Stimulated activated CD8-positive, alpha-beta memory T cell treated with anti-CD3 and anti-CD28 coated beads, Interleukin-4, amount 100 ng/mL, for 48 hours (primary cell): Measurements from ENCODE around the gene INAFM1.

ENCODE experiments used
- DNase-seq: peaks from one replicate; pipeline ENCODE4 v3.0.0-alpha.2; 2020

The INAFM1 gene

DNA sequence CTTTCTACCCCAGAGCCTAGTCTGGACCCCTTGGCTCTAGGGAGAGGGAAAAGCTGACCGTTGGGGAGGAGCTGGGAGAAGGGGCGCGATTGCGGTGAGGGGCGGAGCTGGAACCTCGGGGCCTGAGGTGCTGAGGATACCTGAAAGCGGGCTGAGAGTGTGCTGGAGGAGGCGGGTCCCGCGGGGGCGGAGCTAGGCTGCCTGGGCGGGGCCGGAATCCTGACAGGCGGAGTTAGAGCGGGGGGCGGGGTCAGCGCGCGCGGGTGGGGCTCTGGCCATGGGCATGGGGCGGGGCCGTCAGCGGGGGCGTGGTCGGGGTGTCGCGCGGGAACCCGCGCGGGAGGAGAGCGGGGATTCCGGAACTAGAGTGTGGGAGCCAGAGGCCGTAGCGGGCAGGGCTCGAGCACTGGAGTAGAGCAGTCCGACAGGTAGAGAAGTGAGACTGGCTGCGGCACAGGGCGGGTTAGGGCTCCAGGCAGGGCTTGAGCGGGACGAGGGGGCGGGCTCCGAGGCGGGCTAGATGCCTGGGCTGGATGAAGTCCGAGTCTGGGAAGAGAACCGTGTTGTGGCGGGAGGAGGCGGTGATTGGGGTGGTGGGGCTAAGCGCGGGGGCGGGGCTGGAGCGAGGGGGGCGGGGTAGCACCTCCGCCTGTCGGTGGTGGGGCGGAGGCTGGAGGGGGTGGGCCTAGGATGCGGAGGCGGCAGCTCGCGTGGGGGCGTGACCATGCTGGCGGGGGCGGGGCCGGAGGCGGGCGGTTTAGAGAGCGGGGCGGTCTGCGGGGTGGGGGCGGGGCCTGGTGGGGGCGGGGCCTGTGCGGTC is at the start of gene INAFM1:
INAFM1 (plus strand) TSS at position 815 of the 820 bp plus-strand sequence. CDS start 35 bp downstream, outside the sequence.
- DNase-seq: peak; percentile 100

DNA sequence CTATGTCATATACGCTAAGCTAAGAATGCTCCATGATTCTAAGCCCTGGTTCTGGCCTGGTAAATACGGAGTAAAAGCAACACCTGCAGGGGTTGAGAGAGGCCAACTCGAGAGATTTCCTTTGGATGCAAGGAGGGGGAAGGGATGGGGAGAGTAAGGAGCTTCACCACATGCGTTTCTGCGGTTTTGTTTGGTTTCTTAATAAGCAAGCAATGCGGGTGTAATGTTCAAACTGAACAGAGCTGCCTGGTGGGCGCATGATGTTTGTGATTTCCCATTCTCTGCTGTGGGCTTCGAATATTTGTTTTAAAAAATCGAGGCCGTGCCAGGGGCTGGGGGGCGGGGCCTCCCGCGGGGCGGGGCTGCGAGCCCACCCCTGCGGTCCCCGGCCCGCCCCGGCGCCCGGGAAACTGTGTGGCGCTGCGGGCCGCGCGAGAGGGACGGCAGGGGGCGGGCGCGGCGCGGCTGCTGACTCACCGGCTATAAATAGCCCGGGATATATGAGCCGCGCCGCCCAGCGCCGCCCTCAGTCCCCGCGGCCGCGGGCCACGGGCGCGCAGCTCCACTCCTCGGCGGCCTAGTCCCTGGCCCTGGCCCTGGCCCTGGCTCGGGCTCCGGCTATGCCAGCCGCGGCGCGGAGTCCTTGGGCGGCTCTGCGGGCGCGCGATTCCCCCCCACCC is 48.8 kb upstream of the INAFM1 start:
- peak; percentile 89 for DNase-seq

DNA sequence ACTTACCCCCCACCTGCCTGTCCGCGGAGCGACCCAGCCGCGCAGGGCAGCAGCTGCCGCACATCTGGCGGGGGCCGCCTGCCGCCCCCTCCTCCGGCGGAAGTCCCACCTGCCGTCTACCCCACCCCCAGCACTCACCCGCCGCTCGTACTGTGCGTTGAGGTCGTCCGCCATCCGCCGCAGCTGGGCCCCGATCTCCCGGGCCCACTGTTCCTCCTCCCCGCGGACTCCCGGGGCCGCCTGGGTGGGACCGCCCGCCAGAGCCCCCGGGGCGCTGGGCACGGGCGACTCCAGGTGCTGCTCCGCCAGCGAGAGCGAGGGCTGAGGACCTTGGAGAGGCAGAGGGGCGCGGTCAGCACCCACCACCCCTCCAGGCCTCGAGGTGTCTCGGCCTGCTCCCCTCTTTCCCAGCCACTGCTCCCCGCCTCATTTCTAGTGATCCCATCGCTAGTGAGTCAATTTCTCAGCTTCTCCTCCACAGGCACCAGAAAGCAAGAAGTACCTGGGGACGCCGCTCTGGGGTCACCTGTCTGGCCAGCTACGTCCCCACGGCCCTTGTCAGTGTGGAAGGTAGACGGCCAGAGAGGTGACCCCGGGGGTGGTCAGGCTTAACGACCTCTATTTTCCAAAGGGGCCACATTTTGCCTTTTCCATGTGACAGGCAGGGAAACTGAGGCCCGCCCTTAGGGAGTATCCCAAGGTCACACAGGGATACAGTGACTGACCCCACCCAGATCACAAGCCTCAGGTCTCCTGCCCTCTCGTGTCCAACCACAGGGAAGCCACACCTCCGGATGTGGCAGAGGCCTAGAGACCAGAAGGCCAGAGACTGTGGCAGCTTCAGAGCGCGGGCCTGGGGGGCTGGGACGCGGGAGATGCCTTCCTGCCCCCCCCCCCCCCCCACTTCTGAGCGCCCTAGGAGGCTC is 48.0 kb upstream of the INAFM1 start:
- peak; percentile 76 for DNase-seq

DNA sequence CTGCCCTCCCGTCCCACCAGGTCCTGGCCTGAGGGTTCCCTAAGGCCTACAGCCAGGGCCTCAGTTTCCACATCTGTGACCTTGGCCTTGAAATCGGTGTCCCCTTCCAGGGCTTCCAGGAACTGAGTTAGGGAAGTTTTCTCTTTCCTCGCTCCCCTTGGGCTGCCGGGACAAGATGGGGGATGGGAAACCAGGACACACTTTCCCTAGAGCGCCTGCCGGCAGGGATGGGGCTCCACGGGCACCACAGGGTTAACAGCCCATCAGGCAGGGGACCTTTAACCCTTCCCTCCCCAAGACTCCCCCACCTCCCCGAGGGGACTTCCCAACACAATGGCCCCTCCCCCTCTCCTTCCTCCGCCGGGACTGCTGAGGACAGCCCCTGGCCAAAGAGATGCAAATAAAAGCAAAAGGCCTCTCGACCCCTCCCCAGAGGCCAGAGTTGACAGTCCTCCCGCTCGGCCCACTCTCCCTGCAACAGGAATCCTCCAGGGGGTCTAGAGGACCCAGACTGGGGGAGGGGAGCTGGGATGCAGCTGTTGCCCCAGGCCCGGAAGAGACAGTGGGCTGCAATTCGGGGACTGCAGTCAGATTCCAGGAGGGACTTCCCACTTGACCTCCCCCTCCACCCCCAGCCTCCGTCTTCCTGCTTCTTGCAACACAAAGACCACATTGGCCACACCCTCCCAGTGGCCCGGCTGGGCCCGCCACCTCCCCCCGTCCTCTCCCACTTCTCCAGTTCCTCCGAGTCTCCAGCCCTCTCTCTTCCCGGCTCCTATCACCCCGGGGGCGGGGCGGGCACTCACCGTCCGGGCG is 47.1 kb upstream of the INAFM1 start:
- DNase-seq: peak; percentile 69

DNA sequence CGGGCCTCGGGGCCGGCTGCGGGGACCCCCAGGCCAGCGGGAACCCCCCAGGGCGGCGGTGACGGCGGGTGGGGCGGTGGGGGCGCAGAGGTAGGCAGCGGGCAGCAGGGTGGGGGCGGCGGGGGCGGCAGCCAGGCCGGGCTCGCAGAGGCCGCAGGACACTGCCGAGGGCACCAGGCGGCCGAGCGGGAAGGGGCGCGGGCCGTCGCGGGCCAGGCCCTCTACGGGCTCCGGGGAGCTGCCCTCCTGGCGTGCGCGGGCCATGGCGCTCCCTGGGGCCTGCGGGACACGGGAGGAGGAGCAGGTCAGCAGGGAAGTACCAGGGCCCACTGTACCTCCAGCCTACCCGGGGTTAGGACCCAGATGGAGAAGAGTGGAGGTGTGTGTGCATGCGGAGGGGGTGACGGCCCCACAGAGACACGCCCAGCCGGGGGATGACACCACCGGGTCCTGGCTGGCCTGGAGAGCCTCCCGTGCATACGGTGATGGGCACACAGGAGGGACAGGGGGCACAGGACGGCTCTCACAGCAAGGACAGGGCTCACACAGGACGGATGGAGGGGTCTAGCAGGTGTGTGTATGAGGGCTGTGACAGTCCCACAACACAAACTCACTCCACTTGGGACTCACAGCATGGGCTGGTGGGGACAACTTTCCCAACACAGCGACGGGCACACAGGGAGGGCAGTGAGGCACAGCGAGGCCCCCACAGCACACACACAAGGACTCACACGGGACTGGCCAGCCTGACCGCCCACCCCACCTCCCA is 46.3 kb upstream of the INAFM1 start:
- DNase-seq: peak; percentile 65

DNA sequence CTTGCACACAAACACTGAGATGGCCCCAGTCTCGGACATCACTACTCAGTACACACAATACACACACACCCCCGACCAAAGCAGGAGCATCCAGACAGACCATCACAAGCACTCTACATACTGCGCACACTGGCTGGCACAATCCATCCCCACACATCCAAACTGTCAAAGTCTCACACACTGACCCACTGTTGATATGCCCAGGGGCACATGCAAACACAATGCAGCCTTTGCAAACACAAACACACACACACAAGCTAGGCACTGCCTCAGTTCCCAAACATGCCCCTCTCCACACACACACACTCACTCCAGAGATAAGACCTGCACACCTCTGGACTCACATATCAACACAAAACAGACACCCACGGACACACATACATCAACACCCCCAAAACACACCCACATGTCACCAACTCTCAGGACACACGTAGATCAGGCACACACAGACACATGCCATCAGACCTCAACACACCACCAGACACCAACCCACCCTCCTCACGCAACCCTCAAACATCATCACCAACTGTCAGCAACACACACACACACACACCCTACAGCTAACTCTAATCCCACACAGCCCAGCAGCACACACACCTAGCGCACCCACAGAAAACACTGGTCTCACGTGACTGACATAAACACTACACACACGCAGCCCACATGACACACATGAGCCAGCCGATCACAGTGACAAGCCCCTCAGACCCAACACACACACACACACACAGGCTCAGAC is 45.6 kb upstream of the INAFM1 start:
- no peak for DNase-seq

DNA sequence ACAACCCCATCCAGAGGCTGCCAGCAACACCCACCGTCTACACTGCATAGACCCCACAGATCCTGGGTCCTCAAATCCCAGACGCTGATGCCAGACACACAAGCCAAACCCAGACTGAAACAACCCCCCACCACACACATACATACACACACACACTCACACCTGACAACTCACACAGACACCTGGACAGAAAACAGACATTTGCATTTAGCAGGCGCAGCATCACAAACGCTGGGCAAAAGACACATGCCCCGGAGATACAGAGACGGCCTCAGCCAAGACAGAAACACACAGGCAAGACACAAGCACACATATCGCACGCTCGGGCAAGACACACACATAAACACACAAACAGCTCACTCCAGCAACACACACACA is 45.0 kb upstream of the INAFM1 start:
- DNase-seq: peak; percentile 48

DNA sequence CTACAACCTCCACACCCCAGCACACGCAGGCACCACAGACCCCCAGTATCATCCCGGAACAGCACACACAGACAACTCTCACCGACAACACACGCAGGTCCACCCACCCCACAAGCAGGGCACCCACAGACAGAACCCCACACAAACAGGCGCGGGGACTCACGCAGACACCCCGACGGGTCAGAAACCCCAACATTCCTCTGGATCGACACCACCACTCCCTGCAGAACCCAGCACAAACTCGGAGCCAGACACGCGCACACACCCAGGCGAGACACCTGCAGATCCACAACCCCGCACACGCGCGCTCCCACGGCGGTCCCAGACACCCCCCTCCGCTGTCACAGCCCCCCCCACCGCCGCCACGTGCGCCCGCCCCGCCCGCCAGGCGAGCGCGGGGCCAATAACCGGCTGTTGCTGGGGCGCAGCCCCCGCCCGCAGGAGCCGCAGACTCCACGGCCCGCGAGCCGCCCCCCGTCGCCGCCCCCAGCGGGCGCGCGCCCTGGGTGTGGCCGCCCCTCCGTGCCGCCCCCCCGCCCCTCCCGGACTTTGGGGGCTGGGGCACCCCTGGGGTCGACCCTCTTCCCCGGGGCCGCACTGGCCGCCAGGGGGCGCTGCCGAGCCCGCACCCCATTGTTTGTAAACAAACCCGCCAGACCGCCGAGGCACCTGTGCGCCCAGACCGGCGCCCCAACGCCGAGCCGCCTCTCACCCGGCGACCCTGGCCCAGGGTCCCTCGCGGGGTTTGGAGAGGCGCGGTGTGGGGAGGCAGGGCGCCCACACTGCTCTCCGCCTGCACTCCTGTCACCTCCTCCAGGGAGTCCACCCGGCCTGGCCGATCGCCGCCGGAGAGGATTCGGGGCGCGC is 44.4 kb upstream of the INAFM1 start:
- DNase-seq: peak; percentile 89

DNA sequence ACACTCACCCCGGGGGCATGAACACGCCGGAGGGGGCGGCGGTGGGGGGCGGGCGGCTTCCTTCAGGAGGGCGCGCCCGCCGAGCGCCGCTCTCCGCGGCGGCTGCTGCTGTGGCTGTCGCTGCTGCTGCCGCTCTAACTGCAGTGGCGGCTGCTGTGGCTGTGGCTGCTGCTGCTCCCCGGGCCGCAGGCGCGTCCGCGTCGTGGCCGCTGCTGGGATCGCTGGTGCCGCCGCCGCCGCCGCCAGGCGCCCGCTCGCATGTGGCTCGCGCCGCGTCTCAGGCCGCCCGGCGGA is 43.8 kb upstream of the INAFM1 start, which contains the start of gene BBC3:
BBC3 (minus strand) TSS at position 279 of the 294 bp plus-strand sequence. CDS start 2,768 bp downstream, outside the sequence.
- DNase-seq: no peak

DNA sequence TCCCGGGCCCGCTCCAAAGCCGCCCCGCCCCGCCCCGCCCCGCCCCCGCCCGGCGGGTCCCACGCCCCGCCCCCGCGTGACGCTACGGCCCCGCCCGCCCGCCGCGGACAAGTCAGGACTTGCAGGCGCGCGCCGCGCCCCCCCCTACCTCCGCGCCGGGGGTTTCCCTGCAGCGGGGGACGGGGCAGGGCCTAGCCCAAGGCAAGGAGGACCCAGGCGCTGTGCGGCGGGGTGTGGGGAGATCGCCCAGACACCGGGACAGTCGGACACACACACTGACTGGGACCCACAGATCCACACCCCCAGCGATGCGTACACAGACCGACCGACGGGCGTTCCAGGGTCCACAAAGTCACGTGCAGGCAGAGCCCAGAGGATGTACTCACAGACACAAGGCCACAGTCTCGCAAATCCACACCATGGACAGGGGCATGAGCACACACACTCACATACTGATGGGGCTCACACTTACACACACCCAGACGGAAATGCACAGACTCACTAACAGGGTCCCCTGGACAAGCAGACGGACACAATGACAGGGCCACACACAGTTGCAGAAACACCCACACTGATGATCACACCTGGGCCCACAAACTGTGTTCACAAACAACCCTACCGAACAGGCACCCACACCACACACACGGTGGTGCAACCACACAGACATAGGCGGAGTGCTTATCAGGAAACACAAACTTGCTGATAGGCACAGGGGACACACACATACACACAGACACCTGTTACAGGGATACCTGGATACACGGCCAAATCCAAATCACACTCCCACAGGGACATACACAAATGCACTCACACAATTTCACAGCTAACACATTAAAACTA is 43.2 kb upstream of the INAFM1 start:
- DNase-seq: peak; percentile 91

DNA sequence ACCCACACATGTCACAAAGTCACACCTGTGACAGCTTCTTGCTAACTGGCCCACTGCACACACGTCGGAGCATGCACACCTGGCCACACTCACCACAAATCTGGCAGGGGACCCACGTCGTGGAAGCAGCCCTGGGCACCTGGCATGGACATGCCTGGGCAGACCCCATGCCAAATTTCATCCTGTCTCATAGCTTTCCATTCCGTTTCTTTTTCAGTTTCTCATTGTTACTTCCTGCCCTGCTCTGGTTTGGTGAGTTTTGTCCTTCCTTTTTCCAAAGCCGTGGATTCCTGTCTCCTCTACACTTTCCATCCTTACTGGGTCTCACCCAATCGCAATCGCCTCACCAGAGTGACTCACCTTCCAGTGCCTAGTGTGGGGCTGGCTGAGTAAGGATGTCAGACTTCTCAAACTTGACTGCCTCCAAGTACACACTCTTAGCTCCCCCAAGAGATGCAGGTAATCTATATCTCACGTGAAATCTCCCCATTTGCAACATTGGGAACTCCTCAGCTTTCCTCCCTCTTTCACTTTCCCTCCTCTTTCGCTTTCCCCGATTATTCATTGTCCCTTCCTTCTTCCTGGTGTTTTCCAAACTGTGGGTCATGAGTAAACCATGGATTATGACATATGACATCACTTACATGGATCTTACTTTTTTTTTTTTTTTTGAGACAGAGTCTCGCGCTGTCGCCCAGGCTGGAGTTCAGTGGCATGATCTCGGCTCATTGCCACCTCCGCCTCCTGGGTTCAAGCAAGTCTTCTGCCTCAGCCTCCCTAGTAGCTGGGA is 42.1 kb upstream of the INAFM1 start:
- DNase-seq: no peak

DNA sequence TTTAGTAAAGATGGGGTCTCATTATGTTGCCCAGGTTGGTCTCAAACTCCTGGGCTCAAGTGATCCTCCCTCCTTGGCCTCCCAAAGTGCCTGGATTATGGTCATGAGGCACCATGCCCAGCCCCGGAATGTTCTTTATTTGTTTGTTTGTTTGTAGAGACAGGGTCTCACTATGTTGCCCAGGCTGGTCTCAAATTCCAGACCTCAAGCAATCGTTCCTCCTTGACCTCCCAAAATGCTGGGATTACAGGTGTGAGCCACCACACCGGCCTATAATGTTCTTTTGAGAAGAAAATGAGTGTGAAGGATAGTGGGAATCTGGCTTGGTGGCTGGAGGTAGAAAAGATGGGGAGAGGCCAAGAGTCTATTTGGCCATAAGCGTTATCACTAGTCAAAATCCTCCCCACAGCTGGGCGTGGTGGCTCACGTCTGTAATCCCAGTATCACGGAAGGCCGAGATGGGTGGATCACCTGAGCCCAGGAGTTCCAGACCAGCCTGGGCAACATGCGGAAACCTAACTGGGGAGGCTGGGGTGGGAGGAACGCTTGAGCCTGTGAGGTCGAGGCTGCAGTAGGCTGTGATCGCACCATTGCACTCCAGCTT is 38.5 kb upstream of the INAFM1 start:
- no peak for DNase-seq

DNA sequence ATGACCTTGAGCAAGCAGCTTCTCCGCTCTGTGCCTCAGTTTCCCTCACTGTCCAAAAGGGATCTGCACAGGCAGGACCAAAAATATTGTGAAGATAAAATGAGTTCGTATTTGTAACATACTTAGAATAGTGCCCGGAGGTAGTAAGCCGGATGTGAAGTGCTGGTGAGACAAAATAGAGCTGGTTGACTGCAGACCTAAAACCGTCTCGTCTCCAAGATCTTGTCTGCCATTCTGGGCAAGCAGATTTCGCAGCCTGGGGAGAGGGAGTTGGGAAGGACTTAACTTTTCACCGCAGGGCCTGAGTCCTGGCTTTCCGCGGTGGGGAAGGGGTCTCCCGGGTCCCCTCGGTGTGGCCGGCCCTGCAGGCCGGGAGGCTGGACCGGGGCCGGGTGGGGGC is 35.5 kb upstream of the INAFM1 start:
- DNase-seq: no peak

DNA sequence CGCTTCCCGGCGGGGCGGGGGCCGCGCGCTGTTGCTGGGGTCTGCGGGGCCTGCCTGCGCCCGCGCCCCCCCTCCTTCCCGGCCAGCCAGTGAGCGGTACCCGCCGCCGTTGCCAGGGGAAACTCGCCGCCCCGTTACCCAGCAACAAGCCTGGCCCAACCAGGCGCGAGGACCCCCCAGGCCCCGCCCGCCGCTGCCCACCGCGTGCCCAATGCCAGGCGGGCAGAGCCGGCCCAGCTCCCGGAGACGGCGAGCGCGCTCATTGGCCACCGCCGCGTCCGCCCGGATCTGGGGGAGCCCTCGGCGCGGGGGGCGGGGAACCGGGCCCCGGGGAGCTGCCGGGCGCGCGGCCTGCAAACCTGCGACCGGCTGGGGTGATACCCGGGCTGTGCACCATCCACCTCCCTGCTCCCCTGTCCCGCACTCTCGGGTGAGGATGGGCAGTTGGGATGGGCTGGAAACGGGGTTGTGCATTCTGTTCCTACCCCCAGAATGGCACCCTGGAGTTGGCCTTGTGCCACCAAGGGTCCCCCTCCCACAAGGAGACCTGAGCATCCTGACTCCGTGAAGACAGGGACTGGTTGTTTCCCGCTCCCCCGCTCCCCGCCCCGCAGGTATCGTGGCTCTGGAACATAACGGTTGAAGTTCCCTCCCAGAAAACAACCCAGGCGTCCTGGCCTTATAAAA is 34.9 kb upstream of the INAFM1 start:
- DNase-seq: peak; percentile 69

DNA sequence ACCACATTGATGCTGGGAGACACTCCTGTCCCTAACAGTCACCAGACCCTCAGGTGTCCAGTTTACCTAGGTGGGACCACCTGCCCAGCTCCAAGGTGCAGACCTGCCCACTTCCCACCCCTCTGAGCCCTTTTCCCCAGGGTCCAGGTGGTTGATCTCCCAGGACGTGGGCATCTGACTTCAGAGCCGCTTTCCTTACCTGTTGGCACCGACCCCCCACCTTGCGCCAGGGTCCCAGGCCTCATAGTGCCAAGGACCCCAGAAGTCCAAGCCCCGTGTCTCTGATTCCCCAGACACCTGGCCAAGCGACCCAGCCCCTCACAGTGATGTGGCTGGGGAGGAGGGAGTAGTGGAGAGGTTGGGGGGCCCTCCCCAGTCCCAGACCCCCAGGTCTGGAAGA is 34.1 kb upstream of the INAFM1 start:
- DNase-seq: no peak

DNA sequence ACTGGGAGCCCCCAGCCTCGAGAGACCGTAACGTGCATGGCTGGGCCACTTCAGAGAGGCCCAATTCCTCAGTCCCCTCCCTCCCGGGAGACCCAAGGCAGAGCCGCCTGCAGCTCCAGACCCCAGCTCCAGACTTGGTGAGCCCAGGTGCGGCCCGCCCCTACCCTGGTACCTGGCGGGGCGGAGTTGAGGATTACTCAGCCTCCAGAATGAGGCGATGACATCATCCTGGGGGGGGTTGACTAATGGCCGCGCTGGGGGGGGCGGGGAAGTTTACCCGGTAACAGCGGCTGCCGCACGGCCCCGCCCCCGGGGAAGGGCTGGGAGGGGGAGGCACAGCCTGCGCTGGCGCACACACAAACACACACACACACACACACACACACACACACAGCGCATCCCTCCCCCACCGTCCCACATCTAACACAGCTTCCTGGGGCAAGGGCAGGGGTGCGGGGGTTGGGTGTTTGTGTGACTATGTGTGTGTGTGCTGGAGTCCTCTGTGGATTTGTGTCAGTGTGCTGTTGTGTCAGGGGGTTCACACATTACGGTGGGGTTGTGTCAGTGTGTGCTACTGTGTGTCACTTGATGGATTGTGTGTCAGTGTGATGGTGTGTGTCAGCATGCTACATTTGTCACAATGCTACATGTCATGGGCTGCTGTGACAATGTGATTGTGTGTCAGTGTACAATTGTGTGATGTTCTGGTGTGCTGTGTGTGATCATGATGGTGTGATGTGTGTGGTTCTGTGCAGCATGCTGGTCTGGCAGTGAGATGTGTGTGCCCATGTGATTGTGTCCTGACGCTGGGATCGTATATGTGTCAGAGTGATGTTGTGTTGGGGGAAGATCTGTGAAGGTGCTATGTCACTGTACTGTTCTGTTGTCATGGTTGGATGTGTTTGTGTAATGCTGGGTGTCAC is 33.4 kb upstream of the INAFM1 start:
- DNase-seq: peak; percentile 86
